Stimulated activated CD8-positive, alpha-beta memory T cell treated with anti-CD3 and anti-CD28 coated beads, Interleukin-12 subunit alpha, Interleukin-12 subunit beta, amount 100 ng/mL, for 1 hour (primary cell): ENCODE data around the gene SINHCAF.
A peak's percentile ranks its signal among the peaks of the same experiment; 100 is the strongest.
"Not testable (repeated sequence)": the region's sequence is repeated elsewhere in the genome, so short reads cannot be mapped to it uniquely, and the experiment has no call there.

Source experiments
- DNase-seq: peaks from one replicate; pipeline ENCODE4 v3.0.0-alpha.2; 2020; ENCODE audit warnings: low read depth

Gene SINHCAF

DNA sequence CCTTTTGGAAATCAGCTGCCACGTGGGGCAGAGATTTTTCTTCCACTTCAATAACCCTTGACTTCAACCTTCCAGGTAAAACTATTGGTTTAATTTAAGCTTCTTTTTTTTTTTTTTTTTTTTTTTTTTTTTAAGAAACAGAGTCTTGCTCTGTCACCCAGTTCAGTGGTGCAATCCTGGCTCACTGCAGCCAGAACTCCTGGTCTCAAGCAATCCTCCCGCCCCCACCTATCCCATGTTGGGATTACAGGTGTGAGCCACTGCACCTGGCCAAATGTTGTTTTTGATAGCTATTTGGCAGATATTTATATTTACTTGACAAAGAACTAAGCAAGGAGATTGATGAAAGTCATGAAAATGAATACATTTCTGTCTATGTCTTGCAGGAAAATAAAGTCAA is 65.1 kb downstream of the SINHCAF start:
- no peak for DNase-seq

GRCh38 chr12:31259136-31259886 is 66.6 kb downstream of the SINHCAF start:
- DNase-seq, result no peak

DNA sequence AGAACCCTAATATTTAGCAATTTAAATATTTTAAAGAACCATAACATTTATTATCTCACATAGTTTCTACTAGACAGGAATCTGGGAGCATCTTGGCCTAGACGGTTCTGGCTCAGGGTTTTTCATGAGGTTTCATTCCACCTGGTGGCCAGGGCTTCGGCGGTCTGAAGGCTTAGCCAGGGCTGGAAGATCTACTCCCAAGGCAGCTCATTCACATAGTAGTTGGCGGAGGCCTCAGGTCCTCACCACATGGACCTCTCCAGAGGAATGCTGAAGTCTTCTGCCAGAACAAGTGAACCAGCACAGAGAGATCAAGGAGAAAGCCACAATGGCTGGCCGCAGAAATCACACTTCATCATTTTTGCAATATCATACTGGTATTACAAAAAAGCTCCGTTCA is 68.2 kb downstream of the SINHCAF start:
- DNase-seq, result no peak

DNA sequence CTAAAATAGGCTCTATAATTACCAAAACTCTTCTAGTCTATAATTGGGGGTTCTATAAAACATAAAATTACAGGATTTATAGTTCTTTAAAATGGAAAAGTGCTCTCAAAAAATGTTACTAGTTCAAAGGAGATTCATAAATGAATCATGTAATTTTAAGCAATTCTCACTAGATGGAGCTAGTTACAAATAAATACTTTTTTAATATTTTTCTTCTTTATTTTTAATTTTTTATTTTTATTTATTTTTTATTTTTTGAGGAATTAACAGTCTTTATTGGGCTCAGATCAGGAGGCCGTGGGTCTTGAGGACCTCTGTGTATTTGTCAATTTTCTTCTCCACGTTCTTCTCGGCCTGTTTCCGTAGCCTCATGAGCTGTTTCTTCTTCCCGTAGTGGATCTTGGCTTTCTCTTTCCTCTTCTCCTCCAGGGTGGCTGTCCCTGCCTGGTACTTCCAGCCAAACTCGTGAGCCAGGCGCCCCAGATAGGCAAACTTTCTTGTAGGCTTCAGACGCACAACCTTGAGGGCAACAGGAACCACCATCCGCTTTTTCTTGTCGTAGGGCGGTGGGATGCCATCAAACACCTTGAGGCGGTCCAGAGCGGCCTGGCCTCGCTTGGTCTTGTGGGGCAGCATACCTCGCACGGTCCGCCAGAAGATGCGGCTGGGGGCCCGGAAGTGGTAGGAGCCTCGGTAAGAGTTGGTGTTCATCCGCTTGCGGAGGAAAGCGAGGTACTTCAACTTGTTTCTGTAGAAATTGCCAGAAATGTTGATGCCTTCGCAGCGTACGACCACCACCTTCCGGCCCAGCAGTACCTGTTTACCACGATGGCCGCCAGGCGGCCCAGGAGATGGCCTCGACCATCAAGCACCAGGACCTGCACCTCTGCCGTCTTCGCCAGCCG is 74.0 kb downstream of the SINHCAF start:
- not testable (repeated sequence) for DNase-seq

DNA sequence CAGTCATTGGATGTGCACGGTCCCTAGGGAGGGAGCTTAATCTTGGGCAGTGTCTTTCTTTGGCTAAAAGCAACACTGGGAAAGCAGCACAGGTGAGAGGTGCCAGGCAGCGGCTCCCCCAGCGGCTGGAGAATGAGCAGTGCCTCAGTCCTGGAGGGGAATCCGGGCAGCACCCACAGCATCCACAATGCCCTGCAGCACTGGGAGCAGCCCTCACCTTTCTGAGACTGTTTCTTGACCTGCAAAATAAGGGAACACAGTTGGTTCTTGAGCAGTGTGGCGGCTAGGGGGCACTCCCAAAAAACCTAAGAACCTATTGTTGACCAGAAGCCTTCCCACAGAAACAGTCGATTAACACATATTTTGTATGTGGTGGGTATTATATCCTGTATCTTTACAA is 75.8 kb downstream of the SINHCAF start:
- DNase-seq, result no peak

- no peak for DNase-seq
Measured at GRCh38 chr12:31249356-31249755, 76.6 kb downstream of the SINHCAF start.

DNA sequence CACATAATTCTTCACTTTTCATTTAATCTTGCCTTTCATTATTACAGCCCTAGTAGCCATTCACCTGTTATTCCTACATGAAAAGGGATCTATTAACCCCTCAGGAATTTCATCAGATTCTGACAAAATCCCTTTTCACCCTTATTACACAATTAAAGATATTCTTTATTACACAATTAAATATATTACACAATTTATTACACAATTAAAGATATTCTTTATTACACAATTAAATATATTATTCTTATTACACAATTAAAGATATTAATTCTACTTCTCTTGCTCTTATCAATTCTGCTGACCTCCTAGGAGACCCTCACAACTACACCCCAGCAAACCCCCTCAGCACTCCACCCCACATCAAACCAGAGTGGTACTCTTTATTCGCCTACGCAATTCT is 77.1 kb downstream of the SINHCAF start:
- no peak for DNase-seq

DNA sequence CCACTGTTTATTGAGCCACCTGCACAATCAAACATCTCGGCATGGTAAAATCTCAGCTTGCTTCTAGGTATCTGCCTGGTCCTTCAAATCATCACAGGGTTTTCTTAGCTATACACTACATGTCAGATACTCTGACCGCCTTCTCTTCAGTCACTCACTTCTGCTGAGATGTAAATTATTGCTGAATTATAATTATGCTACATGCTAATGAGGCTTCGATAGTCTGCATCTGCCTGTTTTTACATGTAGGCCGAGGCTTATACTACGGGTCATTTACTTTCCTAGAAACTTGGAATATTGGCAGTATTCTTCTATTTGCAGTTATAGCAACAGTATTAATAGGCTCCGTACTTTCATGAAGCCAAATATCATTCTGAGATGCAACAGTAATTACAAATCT is 77.6 kb downstream of the SINHCAF start:
- no peak for DNase-seq

GRCh38 chr12:31246470-31246850 is 79.5 kb downstream of the SINHCAF start:
- no peak for DNase-seq

GRCh38 chr12:31245822-31246469 is 80.0 kb downstream of the SINHCAF start:
- DNase-seq, result no peak

DNA sequence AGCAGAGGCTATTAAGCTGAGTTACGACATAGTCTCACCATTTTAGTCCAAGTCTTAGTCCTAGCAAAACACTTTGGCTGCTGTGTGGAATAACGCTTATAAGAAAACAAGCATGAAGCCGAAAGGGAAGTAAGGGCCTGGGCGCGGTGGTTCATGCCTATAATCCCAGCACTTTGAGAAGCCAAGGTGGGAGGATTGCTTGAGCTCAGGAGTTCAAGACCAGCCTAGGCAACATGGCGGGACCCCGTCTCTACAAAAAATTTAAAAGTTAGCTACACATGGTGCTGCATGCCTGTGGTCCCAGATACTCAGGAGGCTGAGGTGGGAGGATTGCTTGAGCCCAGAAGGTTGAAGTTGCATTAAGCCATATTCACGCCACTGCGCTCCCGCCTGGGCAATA is 83.5 kb downstream of the SINHCAF start:
- DNase-seq, result not testable (repeated sequence)

- DNase-seq, result peak; percentile 14
Measured at GRCh38 chr12:31238764-31239387, 87.1 kb downstream of the SINHCAF start.

DNA sequence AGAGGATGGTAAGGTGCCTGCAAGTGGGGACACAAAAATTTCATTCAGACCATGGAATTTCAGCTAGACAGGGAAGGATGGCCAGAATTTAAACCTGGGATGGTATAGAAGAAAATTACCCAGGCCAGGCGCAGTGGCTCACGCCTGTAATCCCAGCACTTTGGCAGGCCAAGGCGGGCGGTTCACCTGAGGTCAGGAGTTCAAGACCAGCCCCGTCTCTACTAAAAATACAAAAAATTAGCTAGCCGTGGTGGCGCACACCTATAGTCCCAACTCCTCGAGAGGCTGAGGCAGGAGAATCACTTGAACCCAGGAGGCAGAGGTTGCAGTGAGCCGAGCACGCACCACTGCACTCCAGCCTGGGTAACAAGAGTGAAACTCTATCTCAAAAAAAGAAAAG is 87.6 kb downstream of the SINHCAF start:
- not testable (repeated sequence) for DNase-seq

DNA sequence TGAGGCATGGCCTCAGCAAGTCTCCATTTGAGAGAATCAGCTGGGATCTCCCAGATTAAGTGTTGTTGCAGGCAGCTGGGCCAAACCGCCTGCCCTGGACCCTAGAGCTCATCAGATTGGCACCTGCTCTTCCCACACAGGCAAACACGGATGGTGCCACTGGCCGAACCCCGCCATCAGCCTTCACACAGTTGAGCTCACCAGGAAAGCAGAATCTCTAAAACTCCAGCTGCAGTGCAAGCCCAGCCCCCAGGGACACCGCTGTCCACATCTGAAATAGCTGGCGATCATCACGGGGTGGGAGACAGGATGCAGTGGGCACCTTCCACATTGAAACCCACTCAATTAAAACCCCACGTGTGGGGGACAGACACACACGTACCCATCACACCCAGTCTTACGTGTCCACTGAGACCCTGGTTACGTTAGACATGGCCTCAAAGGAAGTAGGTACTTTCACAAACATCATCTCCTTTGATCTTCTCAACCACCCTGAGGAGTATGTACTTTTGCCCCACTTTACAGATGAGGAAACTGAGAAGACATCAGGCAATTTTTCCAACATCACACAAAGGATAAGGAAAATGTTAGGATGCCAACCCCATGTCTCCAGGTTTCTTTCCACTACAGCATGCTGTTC is 88.8 kb downstream of the SINHCAF start:
- DNase-seq, result no peak

- DNase-seq, result no peak
Measured at GRCh38 chr12:31235868-31236395, 90.0 kb downstream of the SINHCAF start.

GRCh38 chr12:31234955-31235867 is 90.7 kb downstream of the SINHCAF start:
- DNase-seq, result no peak

GRCh38 chr12:31234053-31234840 is 91.7 kb downstream of the SINHCAF start:
- no peak for DNase-seq

DNA sequence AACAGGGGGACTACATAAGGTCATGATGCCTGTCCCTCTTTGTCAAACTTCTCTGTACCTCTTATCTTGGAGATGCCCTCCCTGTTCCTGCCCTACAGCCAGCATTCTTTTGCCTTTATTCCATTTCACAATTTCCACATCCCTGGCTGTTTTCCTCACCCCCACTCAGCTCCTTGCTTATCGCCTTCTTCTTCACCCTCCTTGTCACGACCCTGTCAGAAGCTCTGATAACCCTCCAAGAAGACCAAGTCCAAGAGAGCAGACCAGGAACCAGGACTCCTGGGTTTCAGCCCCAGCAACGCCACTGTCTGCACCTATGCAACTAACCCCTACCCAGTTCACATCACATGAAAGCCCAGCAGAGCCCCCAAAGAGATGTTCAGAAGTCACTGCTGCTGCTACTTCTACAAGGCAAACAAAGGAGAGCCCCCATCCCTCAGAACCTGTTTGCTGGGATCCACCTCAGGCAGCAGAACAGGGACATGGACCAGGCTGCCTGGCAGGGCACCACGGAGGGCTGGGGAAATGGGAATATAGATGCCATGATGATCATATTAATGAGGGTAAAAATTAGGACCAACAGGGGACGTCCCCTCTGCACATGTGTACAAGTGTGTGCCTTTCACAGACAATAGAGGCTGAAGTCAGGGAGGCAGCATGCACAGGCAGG is 92.8 kb downstream of the SINHCAF start:
- DNase-seq, result no peak

- DNase-seq, result no peak
Measured at GRCh38 chr12:31232361-31232965, 93.5 kb downstream of the SINHCAF start.
